ENCODE measurements around the gene MS4A6E. TPM values are rescaled to one million over a fixed set of nuclear protein-coding genes. Genes with fewer than 3 reads are reported as not detected.

MS4A6E gene
- polyA plus RNA-seq, 3 donors = not detected

DNA sequence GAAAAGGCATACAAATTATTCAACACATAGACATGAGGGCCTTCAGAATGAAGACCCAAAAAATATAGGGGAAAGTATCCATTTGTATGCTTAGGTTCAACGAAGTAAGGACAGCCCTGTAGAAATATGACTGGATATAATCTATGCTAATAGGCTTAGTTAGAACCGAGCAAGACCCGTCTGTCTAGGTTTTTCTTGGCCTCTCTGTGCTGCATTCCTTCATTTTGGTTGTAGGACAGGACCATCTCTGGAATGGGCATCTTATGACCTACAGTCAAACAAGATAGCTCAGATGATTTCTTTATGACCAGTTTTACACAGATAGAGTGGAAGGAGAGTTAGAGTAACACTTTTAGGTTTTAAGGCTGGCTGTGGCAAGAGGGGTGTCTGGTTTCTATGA is 45.7 kb downstream of the MS4A6E start:
- DNase-seq = no peak

DNA sequence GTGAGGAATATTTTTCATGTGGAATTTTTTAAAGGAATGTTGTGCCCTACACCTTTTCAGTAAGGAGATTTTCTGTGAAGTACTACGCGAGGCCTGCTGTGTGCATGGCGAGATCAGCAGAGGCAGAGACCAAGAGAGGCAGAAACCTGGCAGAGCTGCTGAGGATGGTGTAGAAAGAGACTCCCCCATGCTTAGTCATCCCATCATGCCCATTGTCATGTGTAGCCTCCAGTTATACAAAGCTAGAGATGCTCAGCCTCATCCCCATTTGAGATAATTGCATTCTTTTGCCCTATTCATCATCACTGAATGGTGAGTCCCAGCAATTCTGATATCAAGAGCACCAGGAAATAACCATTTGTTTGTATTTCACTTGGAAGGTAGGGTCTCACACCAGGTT is 48.3 kb downstream of the MS4A6E start:
- no peak for DNase-seq

DNA sequence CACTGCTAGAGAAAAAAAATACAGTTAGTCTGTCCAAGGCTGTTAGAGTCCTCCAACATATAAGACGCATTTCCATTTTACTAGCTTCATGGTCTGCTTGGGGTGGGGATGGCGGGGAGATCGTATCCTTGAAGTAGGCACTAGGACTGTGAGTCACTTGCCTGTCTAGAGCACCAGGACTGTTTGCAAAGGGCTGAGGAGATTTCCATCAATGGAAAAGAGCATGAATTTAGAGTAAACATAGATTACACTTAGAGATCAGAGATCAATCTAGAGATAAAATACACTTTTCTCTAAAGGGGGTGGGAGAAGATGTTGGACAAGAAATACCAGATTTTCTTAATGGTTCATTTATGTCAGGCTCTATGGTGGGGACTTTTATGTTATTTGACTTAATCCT is 49.5 kb downstream of the MS4A6E start:
- DNase-seq = no peak

DNA sequence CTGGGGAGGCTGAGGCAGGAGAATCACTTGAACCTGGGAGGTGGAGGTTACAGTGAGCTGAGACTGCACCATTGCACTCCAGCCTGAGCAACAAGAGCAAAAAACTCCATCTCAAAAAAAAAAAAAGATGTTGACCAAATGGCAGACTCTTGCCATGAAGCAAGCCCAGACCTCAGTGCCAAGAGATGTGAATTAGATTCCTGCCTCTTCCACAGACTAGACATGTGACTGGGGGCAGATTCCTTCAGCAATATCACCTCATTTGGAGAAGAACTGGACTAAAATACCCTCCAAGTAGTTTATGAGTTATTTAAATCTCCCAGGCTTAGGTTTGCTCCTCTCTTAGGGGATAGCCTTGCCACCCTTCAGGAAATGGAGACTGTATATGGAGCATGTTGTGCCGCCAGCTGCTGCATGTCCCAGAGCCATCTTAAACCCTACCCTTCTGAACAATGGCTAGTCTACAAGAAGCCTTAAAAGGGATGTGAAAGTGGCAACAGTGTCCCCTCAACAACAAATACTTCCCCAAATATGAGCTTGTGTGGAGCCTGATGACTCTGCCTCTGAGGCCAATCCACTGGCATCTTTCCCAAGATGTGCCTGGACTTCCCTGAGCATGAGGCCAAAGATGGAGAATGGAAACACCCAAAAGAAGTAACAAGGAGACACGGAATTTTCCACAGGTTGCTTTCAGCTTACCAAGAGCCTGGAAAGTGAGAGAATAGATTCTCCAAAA is 50.5 kb downstream of the MS4A6E start:
- no peak for DNase-seq

- no peak for DNase-seq
Observed at GRCh38 chr11:60378354-60378753, 51.3 kb downstream of the MS4A6E start, which contains the start of gene MS4A7. Gene MS4A7, plus strand, starts transcription at chr11:60378532. Its CDS starts 4,610 bp downstream, at chr11:60383142.

DNA sequence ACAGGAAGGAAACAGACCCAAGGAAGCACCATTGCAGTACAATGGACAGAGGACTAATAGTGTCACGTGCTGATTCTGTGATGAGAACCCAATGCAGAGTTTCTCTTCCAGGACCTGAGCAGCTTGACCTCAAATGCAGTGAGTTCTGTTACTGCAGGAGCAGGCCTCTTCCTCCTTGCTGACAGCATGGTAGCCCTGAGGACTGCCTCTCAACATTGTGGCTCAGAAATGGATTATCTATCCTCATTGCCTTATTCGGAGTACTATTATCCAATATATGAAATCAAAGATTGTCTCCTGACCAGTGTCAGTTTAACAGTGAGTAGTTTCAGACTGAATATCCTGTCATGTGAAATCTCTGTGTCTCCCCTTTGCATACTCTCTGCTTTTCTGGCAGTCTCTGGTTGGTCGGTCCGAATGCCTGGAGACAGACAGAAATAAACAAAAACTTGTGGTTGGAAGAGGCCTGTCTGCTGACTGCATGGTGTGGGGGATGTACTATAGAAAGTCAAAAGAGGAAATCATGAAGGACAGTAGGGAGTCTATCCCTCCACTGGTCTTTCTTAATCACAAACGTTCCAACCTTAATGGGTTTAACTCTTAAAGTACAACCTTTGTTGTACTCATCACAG is 62.3 kb downstream of the MS4A6E start:
- DNase-seq = no peak

GRCh38 chr11:60390419-60390818 is 63.4 kb downstream of the MS4A6E start:
- DNase-seq = no peak

Other genes starting within 250 kb of the MS4A6E start
- under 1 TPM in 2 of 3 donors, not detected in 1; 0.06 to 0.10 TPM for gene MS4A2, start 238.6 kb upstream of the MS4A6E start, polyA plus RNA-seq (ENCODE audit: insufficient read length in 3 of 3)
- 10 to 100 TPM; 17.4 to 18.0 (median 18.0) TPM for gene MS4A6A, start 144.2 kb upstream of the MS4A6E start, polyA plus RNA-seq (ENCODE audit: insufficient read length in 3 of 3)
- gene MS4A4E, start 84.1 kb upstream of the MS4A6E start, polyA plus RNA-seq (ENCODE audit: insufficient read length in 3 of 3) = 1 to 10 TPM in 2 of 3 donors, under 1 TPM in 1; 0.94 to 1.5 (median 1.1) TPM
- gene MS4A4A, start 46.6 kb upstream of the MS4A6E start, polyA plus RNA-seq (ENCODE audit: insufficient read length in 3 of 3) = 1 to 10 TPM; 5.1 to 9.9 (median 6.4) TPM
- gene MS4A7, start 51.3 kb downstream of the MS4A6E start, polyA plus RNA-seq (ENCODE audit: insufficient read length in 3 of 3) = 1 to 10 TPM; 4.7 to 7.8 (median 7.6) TPM
- under 1 TPM; 0.10 to 0.27 (median 0.16) TPM for gene MS4A14, start 69.2 kb downstream of the MS4A6E start, polyA plus RNA-seq (ENCODE audit: insufficient read length in 3 of 3)
- gene MS4A5, start 102.3 kb downstream of the MS4A6E start, polyA plus RNA-seq (ENCODE audit: insufficient read length in 3 of 3) = not detected
- under 1 TPM in 2 of 3 donors, not detected in 1; 0.48 to 0.68 TPM for gene MS4A1, start 128.6 kb downstream of the MS4A6E start, polyA plus RNA-seq (ENCODE audit: insufficient read length in 3 of 3)
- gene MS4A12, start 165.5 kb downstream of the MS4A6E start, polyA plus RNA-seq (ENCODE audit: insufficient read length in 3 of 3) = not detected
- not detected for gene MS4A13, start 188.1 kb downstream of the MS4A6E start, polyA plus RNA-seq (ENCODE audit: insufficient read length in 3 of 3)

Measured in renal pelvis (tissue), 4 donors.